ENCODE measurements around the gene HECW1.

Gene HECW1

GRCh38 chr7:43467406-43467805 lies 355.0 kb downstream of the HECW1 start:
- Histone ChIP-seq H3K9me3 (ENCODE audit: control extremely low read depth in 1 of 5, control insufficient read depth in 4 of 5, insufficient read depth in 2 of 5, low read depth in 1 of 5, low read length in 4 of 5) (no peaks in the 10 kb centered on the region), H3K4me3 (ENCODE audit: control insufficient read depth in 1 of 7, extremely low read depth in 1 of 7, insufficient read depth in 4 of 7, low read depth in 2 of 7, low read length in 6 of 7) (no peak overlapping the region), H3K4me1 (ENCODE audit: control extremely low read depth in 1 of 4, control insufficient read depth in 4 of 4, insufficient read depth in 4 of 4, low read length in 3 of 4) (peaks cover 0 to 6% (median under 1%) of the 10 kb centered on the region in 4 experiments), H3K36me3 (ENCODE audit: control insufficient read depth in 4 of 4, insufficient read depth in 4 of 4, low read length in 3 of 4) (no peaks in the 10 kb centered on the region), H3K27ac (ENCODE audit: insufficient read depth in 1 of 2, low read depth in 1 of 2, low read length in 2 of 2, poor library complexity in 1 of 2, severe bottlenecking in 2 of 2) (no peak overlapping the region), H3K27me3 (replicated peaks in 2 of 5; ENCODE audit: control insufficient read depth in 4 of 5, insufficient read depth in 5 of 5, low read length in 4 of 5) (peaks cover 0 to 2% (median 0%) of the 10 kb centered on the region in 5 experiments)
- CTCF ChIA-PET, result interaction anchor here (0.6 kb wide), 1 partner anchor 13 kb away, joined by 3 read pairs; no protein-coding TSS in a partner anchor
- no peak for DNase-seq
- WGBS (ENCODE audit: insufficient coverage), result 95% methylated on average over 5 of the region's 5 CpGs
- POLR2A ChIA-PET, result no interaction called here

- Histone ChIP-seq H3K27ac (ENCODE audit: insufficient read depth in 1 of 2, low read depth in 1 of 2, low read length in 2 of 2, poor library complexity in 1 of 2, severe bottlenecking in 2 of 2) (no peak overlapping the region), H3K27me3 (replicated peaks in 2 of 5; ENCODE audit: control insufficient read depth in 4 of 5, insufficient read depth in 5 of 5, low read length in 4 of 5) (peaks cover 0 to 2% (median 0%) of the 10 kb centered on the region in 5 experiments), H3K36me3 (ENCODE audit: control insufficient read depth in 4 of 4, insufficient read depth in 4 of 4, low read length in 3 of 4) (no peaks in the 10 kb centered on the region), H3K4me3 (ENCODE audit: control insufficient read depth in 1 of 7, extremely low read depth in 1 of 7, insufficient read depth in 4 of 7, low read depth in 2 of 7, low read length in 6 of 7) (no peak overlapping the region), H3K4me1 (ENCODE audit: control extremely low read depth in 1 of 4, control insufficient read depth in 4 of 4, insufficient read depth in 4 of 4, low read length in 3 of 4) (peaks cover 0 to 6% (median under 1%) of the 10 kb centered on the region in 4 experiments), H3K9me3 (ENCODE audit: control extremely low read depth in 1 of 5, control insufficient read depth in 4 of 5, insufficient read depth in 2 of 5, low read depth in 1 of 5, low read length in 4 of 5) (no peaks in the 10 kb centered on the region)
- CTCF ChIA-PET, result interaction anchor here (0.6 to 1.9 kb wide), 2 partner anchors 10 to 13 kb away, joined by 3 to 4 read pairs; no protein-coding TSS in a partner anchor
- 97% methylated on average over 5 of the region's 6 CpGs for WGBS (ENCODE audit: insufficient coverage)
- no peak for DNase-seq
- POLR2A ChIA-PET, result no interaction called here
Observed at GRCh38 chr7:43467846-43468245, 355.4 kb downstream of the HECW1 start.

GRCh38 chr7:43469051-43469450 lies 356.6 kb downstream of the HECW1 start:
- no peaks in the 10 kb centered on the region for H3K9me3 ChIP-seq (ENCODE audit: control extremely low read depth in 1 of 5, control insufficient read depth in 4 of 5, insufficient read depth in 2 of 5, low read depth in 1 of 5, low read length in 4 of 5)
- H3K4me1 ChIP-seq (ENCODE audit: control extremely low read depth in 1 of 4, control insufficient read depth in 4 of 4, insufficient read depth in 4 of 4, low read length in 3 of 4), result peaks cover 0 to 6% (median under 1%) of the 10 kb centered on the region in 4 experiments
- H3K4me3 ChIP-seq (ENCODE audit: control insufficient read depth in 1 of 7, extremely low read depth in 1 of 7, insufficient read depth in 4 of 7, low read depth in 2 of 7, low read length in 6 of 7), result no peak overlapping the region
- no peak overlapping the region for H3K27ac ChIP-seq (ENCODE audit: insufficient read depth in 1 of 2, low read depth in 1 of 2, low read length in 2 of 2, poor library complexity in 1 of 2, severe bottlenecking in 2 of 2)
- DNase-seq, result no peak
- peaks cover 0 to 2% (median 0%) of the 10 kb centered on the region in 5 experiments for H3K27me3 ChIP-seq (replicated peaks in 2 of 5; ENCODE audit: control insufficient read depth in 4 of 5, insufficient read depth in 5 of 5, low read length in 4 of 5)
- POLR2A ChIA-PET, result no interaction called here
- CTCF ChIA-PET, result interaction anchor here (1.9 kb wide), 1 partner anchor 9 kb away, joined by 4 read pairs; no protein-coding TSS in a partner anchor
- WGBS (ENCODE audit: insufficient coverage), result 89% methylated on average over 5 of the region's 10 CpGs
- H3K36me3 ChIP-seq (ENCODE audit: control insufficient read depth in 4 of 4, insufficient read depth in 4 of 4, low read length in 3 of 4), result no peaks in the 10 kb centered on the region

- H3K27ac ChIP-seq (ENCODE audit: insufficient read depth in 1 of 2, low read depth in 1 of 2, low read length in 2 of 2, poor library complexity in 1 of 2, severe bottlenecking in 2 of 2), result no peak overlapping the region
- ChIA-PET CTCF (interaction anchor here (2.0 kb wide), 1 partner anchor 16 kb away, joined by 6 read pairs; no protein-coding TSS in a partner anchor), POLR2A (no interaction called here)
- no peak overlapping the region for H3K4me3 ChIP-seq (ENCODE audit: control insufficient read depth in 1 of 7, extremely low read depth in 1 of 7, insufficient read depth in 4 of 7, low read depth in 2 of 7, low read length in 6 of 7)
- DNase-seq, result no peak
- WGBS (ENCODE audit: insufficient coverage), result 100% methylated on average over 5 of the region's 5 CpGs
- H3K36me3 ChIP-seq (ENCODE audit: control insufficient read depth in 4 of 4, insufficient read depth in 4 of 4, low read length in 3 of 4), result no peaks in the 10 kb centered on the region
- H3K27me3 ChIP-seq (replicated peaks in 2 of 5; ENCODE audit: control insufficient read depth in 4 of 5, insufficient read depth in 5 of 5, low read length in 4 of 5), result peaks cover 0 to 2% (median 0%) of the 10 kb centered on the region in 5 experiments
- peaks cover 0 to 6% (median under 1%) of the 10 kb centered on the region in 4 experiments for H3K4me1 ChIP-seq (ENCODE audit: control extremely low read depth in 1 of 4, control insufficient read depth in 4 of 4, insufficient read depth in 4 of 4, low read length in 3 of 4)
- no peaks in the 10 kb centered on the region for H3K9me3 ChIP-seq (ENCODE audit: control extremely low read depth in 1 of 5, control insufficient read depth in 4 of 5, insufficient read depth in 2 of 5, low read depth in 1 of 5, low read length in 4 of 5)
Observed at GRCh38 chr7:43470110-43470509, 357.7 kb downstream of the HECW1 start.

- Histone ChIP-seq H3K4me3 (ENCODE audit: control insufficient read depth in 1 of 7, extremely low read depth in 1 of 7, insufficient read depth in 4 of 7, low read depth in 2 of 7, low read length in 6 of 7) (no peak overlapping the region), H3K9me3 (ENCODE audit: control extremely low read depth in 1 of 5, control insufficient read depth in 4 of 5, insufficient read depth in 2 of 5, low read depth in 1 of 5, low read length in 4 of 5) (no peaks in the 10 kb centered on the region), H3K27me3 (replicated peaks in 2 of 5; ENCODE audit: control insufficient read depth in 4 of 5, insufficient read depth in 5 of 5, low read length in 4 of 5) (no peaks in the 10 kb centered on the region), H3K27ac (ENCODE audit: insufficient read depth in 1 of 2, low read depth in 1 of 2, low read length in 2 of 2, poor library complexity in 1 of 2, severe bottlenecking in 2 of 2) (no peak overlapping the region), H3K4me1 (ENCODE audit: control extremely low read depth in 1 of 4, control insufficient read depth in 4 of 4, insufficient read depth in 4 of 4, low read length in 3 of 4) (no peaks in the 10 kb centered on the region), H3K36me3 (ENCODE audit: control insufficient read depth in 4 of 4, insufficient read depth in 4 of 4, low read length in 3 of 4) (no peaks in the 10 kb centered on the region)
- CTCF ChIA-PET, result no interaction called here
- POLR2A ChIA-PET, result no interaction called here
- WGBS (ENCODE audit: insufficient coverage), result no CpG with 5 or more reads among the region's 1 CpG
- DNase-seq, result no peak
Observed at GRCh38 chr7:43475983-43476382, 363.5 kb downstream of the HECW1 start.

GRCh38 chr7:43476896-43477295 lies 364.4 kb downstream of the HECW1 start:
- DNase-seq, result no peak
- no peaks in the 10 kb centered on the region for H3K27me3 ChIP-seq (replicated peaks in 2 of 5; ENCODE audit: control insufficient read depth in 4 of 5, insufficient read depth in 5 of 5, low read length in 4 of 5)
- POLR2A ChIA-PET, result no interaction called here
- no peak overlapping the region for H3K4me3 ChIP-seq (ENCODE audit: control insufficient read depth in 1 of 7, extremely low read depth in 1 of 7, insufficient read depth in 4 of 7, low read depth in 2 of 7, low read length in 6 of 7)
- H3K27ac ChIP-seq (ENCODE audit: insufficient read depth in 1 of 2, low read depth in 1 of 2, low read length in 2 of 2, poor library complexity in 1 of 2, severe bottlenecking in 2 of 2), result no peak overlapping the region
- no peaks in the 10 kb centered on the region for H3K9me3 ChIP-seq (ENCODE audit: control extremely low read depth in 1 of 5, control insufficient read depth in 4 of 5, insufficient read depth in 2 of 5, low read depth in 1 of 5, low read length in 4 of 5)
- H3K4me1 ChIP-seq (ENCODE audit: control extremely low read depth in 1 of 4, control insufficient read depth in 4 of 4, insufficient read depth in 4 of 4, low read length in 3 of 4), result no peaks in the 10 kb centered on the region
- WGBS (ENCODE audit: insufficient coverage), result no CpG with 5 or more reads among the region's 2 CpGs
- H3K36me3 ChIP-seq (ENCODE audit: control insufficient read depth in 4 of 4, insufficient read depth in 4 of 4, low read length in 3 of 4), result no peaks in the 10 kb centered on the region
- CTCF ChIA-PET, result no interaction called here

GRCh38 chr7:43479042-43479441 lies 366.6 kb downstream of the HECW1 start:
- WGBS (ENCODE audit: insufficient coverage), result 79% methylated on average over 5 of the region's 6 CpGs
- no peak for DNase-seq
- peaks cover 0 to 6% (median 0%) of the 10 kb centered on the region in 5 experiments for H3K27me3 ChIP-seq (replicated peaks in 2 of 5; ENCODE audit: control insufficient read depth in 4 of 5, insufficient read depth in 5 of 5, low read length in 4 of 5)
- H3K36me3 ChIP-seq (ENCODE audit: control insufficient read depth in 4 of 4, insufficient read depth in 4 of 4, low read length in 3 of 4), result no peaks in the 10 kb centered on the region
- H3K27ac ChIP-seq (ENCODE audit: insufficient read depth in 1 of 2, low read depth in 1 of 2, low read length in 2 of 2, poor library complexity in 1 of 2, severe bottlenecking in 2 of 2), result no peak overlapping the region
- no peaks in the 10 kb centered on the region for H3K4me1 ChIP-seq (ENCODE audit: control extremely low read depth in 1 of 4, control insufficient read depth in 4 of 4, insufficient read depth in 4 of 4, low read length in 3 of 4)
- H3K4me3 ChIP-seq (ENCODE audit: control insufficient read depth in 1 of 7, extremely low read depth in 1 of 7, insufficient read depth in 4 of 7, low read depth in 2 of 7, low read length in 6 of 7), result no peak overlapping the region
- CTCF ChIA-PET, result interaction anchor here (1.0 kb wide), 1 partner anchor 19 kb away, joined by 3 read pairs; no protein-coding TSS in a partner anchor
- POLR2A ChIA-PET, result interaction anchor here (0.5 kb wide), 1 partner anchor 96 kb away, joined by 3 read pairs; no protein-coding TSS in a partner anchor
- no peaks in the 10 kb centered on the region for H3K9me3 ChIP-seq (ENCODE audit: control extremely low read depth in 1 of 5, control insufficient read depth in 4 of 5, insufficient read depth in 2 of 5, low read depth in 1 of 5, low read length in 4 of 5)

All from common myeloid progenitor, CD34-positive (primary cell).